Ovary (tissue), 3 donors: ENCODE measurements around the gene CAMK2D.

ENCODE experiments used
- CTCF ChIP-seq, 3 donors: fragments of 450-650 bp in 2 of 3; fragments of 200-600 bp in 1 of 3; IDR thresholded peaks; one replicate each; pipeline versions ENCODE4 v1.5.1 to v1.8.0; 2016 to 2022; ENCODE audit warnings: antibody characterized with exemption in 3 of 3, mild to moderate bottlenecking in 1 of 3
- POLR2A ChIP-seq: fragments of 450-650 bp; IDR thresholded peaks from one replicate; pipeline ENCODE4 v1.6.1; 2017; ENCODE audit warnings: antibody characterized with exemption, mild to moderate bottlenecking, moderate library complexity
- donor health status: DM: no; HTN: no; CAD: no.

GRCh38 chr4:113674733-113675132 is 86.8 kb downstream of the CAMK2D start:
- TF ChIP-seq POLR2A (no peak), CTCF (IDR thresholded peaks at IDR 0.05) (no peak)
